ENCODE data around the gene CCNB3.
"Not testable (repeated sequence)": the region's sequence is repeated elsewhere in the genome, so short reads cannot be mapped to it uniquely, and the experiment has no call there.

The CCNB3 gene, protein sequence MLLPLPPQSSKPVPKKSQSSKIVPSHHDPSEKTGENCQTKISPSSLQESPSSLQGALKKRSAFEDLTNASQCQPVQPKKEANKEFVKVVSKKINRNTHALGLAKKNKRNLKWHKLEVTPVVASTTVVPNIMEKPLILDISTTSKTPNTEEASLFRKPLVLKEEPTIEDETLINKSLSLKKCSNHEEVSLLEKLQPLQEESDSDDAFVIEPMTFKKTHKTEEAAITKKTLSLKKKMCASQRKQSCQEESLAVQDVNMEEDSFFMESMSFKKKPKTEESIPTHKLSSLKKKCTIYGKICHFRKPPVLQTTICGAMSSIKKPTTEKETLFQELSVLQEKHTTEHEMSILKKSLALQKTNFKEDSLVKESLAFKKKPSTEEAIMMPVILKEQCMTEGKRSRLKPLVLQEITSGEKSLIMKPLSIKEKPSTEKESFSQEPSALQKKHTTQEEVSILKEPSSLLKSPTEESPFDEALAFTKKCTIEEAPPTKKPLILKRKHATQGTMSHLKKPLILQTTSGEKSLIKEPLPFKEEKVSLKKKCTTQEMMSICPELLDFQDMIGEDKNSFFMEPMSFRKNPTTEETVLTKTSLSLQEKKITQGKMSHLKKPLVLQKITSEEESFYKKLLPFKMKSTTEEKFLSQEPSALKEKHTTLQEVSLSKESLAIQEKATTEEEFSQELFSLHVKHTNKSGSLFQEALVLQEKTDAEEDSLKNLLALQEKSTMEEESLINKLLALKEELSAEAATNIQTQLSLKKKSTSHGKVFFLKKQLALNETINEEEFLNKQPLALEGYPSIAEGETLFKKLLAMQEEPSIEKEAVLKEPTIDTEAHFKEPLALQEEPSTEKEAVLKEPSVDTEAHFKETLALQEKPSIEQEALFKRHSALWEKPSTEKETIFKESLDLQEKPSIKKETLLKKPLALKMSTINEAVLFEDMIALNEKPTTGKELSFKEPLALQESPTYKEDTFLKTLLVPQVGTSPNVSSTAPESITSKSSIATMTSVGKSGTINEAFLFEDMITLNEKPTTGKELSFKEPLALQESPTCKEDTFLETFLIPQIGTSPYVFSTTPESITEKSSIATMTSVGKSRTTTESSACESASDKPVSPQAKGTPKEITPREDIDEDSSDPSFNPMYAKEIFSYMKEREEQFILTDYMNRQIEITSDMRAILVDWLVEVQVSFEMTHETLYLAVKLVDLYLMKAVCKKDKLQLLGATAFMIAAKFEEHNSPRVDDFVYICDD (N-terminal part only)
- 0.31 to 0.54 reads per million in 2 donors for total RNA-seq

DNA sequence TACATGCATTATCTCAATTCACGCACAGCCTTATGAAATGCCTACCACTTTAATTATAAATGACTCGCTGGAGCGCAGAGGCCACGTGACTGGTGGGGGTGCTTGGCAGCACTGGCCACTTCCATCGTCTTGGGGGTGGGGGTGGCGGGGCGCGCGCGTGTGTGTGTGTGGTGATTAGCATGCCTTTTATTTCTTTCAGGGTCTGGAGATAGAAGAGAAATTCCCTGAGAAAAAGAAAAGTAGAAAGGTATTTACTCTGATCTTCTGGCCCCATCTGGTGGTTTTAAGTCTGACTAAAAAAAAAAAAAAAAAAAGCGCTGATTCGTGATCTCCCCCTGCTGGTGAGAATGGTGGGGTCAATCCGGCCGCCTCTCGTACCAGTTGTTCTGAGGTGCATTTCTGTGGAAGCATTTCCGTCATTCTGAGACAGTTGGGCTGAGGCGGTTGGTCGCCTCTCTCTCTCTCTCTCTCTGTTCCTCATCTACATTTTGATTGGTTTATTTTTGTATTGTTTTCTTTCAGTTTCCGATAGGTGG lies at the start of gene CCNB3:
CCNB3 (plus strand) TSS at position 402 of the 536 bp plus-strand sequence. CDS start 80,399 bp downstream, outside the sequence.
- DNase-seq: peak; percentile 16 to 93 (median 57)

- DNase-seq: no peak
Observed at GRCh38 chrX:50157545-50158135, 46.9 kb upstream of the CCNB3 start.

DNA sequence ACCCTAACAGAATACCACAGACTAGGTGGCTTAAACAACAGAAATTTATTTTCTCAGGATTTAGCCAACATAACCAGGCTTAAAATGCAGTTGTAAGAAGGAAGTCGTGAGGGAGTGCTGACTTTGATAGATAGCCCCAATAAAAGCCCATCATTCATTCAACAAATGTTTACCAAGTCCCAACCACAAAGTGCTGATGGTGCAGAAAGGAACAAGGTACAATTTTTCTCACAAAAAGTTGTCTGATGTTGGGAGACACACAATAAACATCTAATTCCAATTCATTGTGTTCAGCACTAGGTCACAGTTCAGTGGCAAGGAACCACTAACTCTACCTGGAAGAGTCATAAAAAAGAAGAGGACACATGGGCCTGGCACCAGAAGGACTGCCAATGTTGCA lies 46.0 kb upstream of the CCNB3 start:
- no peak for DNase-seq

GRCh38 chrX:50161127-50161526 lies 43.4 kb upstream of the CCNB3 start:
- DNase-seq: peak in 1 of 5 experiments; percentile 67

- no peak for DNase-seq
Observed at GRCh38 chrX:50165727-50166126, 38.8 kb upstream of the CCNB3 start.

- no peak for DNase-seq
Observed at GRCh38 chrX:50167366-50167765, 37.2 kb upstream of the CCNB3 start.

GRCh38 chrX:50168241-50168687 lies 36.3 kb upstream of the CCNB3 start:
- peak in 1 of 5 experiments; percentile 59 for DNase-seq

DNA sequence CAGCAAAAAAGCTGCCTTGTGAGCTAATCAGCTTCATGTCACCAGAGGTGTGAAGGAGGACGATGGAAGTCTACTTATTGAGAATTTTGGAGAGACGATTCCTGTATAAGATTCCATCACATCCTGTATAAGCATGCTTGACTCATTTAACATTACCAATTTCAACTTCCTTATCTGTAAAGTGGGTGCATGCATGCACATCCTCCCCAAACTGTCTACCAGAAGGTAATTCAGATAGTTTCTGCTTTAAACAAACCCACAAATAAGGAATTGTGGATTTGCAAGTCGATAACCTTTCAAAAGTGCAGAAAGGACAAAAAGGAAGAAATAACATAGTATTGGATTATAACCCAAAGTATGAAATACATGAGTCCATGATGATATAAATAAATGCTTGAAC lies 34.8 kb upstream of the CCNB3 start:
- no peak for DNase-seq

DNA sequence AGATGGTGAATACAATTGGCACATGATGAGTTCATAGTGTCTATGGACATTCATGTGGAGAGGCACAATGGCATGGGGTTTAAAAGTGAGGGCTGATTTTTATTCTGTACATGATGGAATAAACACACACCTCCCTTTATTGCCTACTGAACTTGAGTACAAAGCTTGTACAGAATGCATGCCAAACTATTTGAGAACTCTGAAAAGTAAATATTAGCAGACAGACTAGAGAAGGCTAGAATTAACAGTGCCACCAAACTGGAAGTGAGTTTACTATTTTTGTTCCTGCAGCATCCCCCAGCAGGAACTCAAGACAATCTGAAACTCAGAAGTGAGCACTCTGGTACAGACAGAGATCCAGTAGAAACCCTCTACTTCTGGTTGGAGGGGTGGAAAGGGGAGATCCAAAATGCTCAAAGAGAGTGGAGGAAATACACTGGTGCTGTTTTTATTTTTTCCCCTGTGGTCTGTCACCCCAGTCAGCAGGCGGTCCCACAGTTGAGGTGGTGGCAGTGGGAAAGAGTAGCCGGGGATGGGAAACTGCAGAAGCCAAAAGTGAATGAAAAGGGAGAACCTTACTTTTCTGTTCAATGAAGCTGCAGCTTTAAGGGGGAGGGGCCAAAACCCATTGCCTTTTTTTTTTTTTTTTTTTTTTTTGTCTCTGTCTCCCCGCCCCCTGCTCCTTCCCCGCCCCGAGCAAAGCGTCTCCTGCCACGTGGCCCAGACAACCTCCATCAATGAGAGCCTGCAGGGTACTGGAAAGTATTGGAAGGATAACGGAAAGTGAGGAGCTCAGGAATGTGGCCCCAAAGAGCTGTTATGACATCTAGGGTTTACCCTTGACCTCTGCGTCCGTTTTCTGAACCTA lies 24.3 kb upstream of the CCNB3 start:
- no peak for DNase-seq

DNA sequence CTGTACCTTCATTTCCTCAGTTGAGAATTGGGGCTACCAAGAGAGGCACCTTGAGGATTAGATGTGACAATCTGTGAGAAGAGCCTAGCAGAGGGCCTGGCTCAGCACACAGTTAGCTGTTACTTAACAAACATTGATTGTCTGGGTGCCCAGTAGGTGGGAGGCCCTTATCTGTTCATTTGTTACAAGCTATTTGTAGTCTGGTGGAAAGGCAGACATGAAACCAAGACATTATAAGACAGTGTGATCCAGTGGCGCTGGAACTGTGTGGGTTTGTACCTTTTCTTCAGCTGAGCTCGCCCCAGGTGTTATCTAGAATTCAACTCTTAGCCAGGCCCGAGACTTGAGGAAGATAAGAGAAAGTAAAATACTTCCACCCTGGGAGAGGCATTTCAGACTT lies 20.7 kb upstream of the CCNB3 start:
- no peak for DNase-seq

GRCh38 chrX:50188859-50189600 lies 15.5 kb upstream of the CCNB3 start:
- DNase-seq: no peak

DNA sequence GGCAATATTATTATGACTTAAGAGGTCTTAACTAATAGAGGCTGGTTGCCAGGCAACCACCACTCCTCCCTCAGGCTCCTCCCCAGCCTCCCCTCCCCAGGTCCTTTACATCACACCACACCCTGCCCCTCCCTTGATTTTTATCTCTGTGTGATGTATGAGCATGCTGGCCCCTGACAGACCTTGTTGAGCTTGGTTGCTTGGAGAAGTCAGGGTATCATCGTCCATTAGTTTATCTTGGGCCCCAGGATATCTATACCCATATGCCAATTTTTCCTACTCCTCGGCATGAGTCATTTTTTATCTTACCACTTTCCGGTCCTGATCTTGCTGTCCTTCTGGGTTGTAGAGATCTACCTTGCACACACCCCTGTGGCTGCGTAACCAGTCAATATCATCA lies 6.2 kb upstream of the CCNB3 start:
- DNase-seq: peak in 1 of 5 experiments; percentile 16

DNA sequence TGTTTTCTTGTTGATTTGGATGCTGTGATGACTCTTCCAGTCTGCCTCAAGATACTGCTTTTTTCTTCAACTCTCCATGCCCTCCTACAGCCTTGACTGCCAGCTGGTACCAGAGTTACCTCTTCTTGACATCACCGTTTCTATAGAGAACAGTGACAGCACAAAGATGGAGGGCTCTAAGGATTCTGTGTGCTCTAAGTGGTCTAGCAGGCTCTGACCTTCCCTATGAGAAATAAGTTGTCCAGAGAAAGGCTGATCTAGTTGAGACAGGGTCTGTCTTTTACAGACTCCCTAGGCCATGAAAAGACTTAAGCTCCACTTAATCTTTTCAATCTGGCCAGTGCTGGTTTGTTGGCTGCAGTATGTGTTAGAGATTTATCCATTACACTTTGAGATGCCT lies 3.7 kb upstream of the CCNB3 start, which contains the start of gene AKAP4:
AKAP4 (minus strand) TSS at position 101 of the 400 bp plus-strand sequence. CDS start 118 bp downstream, outside the sequence.
- no peak for DNase-seq

GRCh38 chrX:50202539-50202938 lies 2.0 kb upstream of the CCNB3 start:
- no peak for DNase-seq

DNA sequence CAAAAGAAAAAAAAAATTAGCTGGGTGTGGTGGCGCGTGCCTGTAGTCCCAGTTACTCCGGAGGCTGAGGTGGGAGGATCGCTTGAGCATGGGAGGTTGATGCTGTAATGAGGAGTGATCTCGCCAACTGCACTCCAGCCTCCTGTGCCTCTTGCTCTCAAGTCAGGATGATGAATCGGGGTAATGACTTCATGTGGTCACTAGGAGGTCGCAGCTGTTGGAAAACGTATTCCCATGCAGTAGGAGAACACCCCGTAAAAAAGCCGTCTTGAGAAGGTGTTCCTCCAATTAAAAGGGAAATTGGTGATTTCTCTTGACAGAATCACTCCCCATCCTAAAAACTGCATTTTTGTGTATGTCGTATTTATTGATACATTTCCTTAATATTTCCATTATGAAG lies 2.2 kb downstream of the CCNB3 start:
- no peak for DNase-seq

DNA sequence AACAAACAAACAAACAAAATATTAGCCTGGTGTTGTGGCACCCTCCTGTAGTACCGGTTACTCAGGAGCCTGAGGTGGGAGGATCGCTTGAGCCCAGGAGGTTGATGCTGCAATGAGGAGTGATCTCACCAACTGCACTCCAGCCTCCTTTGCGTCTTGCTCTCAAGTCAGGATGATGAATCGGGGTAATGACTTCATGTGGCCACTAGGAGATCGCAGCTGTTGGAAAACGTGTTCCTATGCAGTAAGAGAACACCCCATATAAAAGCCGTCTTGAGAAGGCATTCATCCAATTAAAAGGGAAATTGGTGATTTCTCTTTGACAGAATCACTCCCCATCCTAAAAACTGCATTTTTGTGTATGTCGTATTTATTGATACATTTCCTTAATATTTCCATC lies 6.9 kb downstream of the CCNB3 start:
- peak in 1 of 5 experiments; percentile 7 for DNase-seq

- DNase-seq: no peak
Observed at GRCh38 chrX:50281253-50281652, 76.7 kb downstream of the CCNB3 start.

- DNase-seq: no peak
Observed at GRCh38 chrX:50327235-50327634, 122.7 kb downstream of the CCNB3 start.

DNA sequence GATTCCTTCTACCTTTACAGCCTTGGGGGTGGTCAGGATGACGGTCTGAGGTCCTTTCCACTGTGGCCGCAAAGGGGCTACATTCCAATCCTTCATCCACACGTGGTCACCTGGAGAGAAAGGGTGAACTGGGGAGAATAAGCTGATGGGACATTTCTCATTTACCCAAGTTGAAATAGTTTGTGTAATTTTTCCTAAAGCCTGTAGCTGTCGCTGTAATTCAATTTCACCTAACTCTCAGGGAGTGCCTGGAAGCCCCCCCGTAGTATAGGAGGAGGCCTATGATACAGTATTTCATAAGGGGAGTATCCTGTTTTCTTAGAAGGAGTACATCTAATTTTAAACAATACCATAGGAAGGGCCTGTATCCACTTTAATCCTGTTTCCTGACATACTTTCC lies 128.1 kb downstream of the CCNB3 start:
- DNase-seq: not testable (repeated sequence)

DNA sequence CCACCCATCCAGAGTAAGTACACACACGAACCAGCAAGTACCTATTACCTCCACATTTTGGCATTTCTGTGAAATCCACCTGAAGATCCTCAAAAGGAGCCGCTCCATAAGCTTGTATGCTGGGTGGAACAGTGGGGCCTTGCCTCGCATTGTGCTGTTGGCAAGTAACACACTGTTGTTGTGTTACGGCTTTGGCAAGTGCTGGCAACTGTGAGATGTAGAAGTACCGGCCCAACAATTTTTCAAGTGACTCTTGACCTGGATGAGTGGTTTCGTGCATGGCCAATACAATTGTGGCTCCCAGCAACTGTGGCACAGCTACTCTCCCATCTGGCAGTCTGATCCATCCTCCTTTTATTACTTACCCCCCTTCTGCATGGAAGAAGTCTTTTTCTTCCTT lies 128.7 kb downstream of the CCNB3 start:
- no peak for DNase-seq

All from T-helper 2 cell (primary cell).